Measurements from ENCODE around the gene PLSCR3. TPM values are rescaled to one million over a fixed set of nuclear protein-coding genes. Genes with fewer than 3 reads are reported as not detected.

Gene PLSCR3
- total RNA-seq, 2 experiments from 2014 or later = 66.3 to 70.3 TPM

DNA sequence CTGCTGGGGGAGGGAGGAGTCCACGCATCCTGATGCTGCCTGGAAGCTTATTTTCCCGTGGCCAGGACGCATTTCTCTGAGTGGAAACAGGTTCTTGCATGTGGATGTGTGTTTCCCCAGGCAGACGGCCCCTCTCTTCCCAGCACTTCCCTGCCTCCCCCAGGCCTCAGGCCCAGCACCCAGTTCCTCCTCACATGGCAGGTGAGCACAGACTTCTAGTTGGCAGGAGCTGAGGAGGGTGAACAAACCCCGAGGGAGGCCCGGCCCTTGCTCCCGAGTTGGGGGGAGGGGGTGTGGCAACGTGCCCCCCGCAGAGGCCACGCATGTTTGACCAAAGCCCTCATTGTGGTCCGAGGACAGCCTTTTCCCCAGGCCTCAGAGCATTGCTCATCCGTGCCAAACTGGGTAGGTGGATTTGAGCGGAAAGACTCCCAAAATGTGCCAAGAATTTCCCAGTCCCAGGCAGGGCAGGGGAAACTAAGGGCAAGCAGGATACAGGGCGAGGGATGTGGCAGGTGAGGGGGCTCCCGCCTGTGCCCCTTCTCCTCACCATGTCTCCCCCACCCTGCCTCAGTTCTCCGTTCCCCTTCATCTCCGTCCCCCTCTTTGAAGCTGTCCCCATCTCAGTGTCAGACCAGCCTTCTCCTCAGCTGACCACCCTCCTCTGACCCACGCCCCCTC is 24.3 kb upstream of the PLSCR3 start:
- TF ChIP-seq, protein P1, sequence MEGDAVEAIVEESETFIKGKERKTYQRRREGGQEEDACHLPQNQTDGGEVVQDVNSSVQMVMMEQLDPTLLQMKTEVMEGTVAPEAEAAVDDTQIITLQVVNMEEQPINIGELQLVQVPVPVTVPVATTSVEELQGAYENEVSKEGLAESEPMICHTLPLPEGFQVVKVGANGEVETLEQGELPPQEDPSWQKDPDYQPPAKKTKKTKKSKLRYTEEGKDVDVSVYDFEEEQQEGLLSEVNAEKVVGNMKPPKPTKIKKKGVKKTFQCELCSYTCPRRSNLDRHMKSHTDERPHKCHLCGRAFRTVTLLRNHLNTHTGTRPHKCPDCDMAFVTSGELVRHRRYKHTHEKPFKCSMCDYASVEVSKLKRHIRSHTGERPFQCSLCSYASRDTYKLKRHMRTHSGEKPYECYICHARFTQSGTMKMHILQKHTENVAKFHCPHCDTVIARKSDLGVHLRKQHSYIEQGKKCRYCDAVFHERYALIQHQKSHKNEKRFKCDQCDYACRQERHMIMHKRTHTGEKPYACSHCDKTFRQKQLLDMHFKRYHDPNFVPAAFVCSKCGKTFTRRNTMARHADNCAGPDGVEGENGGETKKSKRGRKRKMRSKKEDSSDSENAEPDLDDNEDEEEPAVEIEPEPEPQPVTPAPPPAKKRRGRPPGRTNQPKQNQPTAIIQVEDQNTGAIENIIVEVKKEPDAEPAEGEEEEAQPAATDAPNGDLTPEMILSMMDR (IDR thresholded peaks at IDR 0.05) = no peak
- Histone ChIP-seq H3K27me3 (ENCODE audit: control insufficient read depth in 1 of 2, insufficient read depth in 2 of 2, low read length in 2 of 2) (no peaks in the 10 kb centered on the region), H3K4me1 (ENCODE audit: insufficient read depth, low read length) (no peaks in the 10 kb centered on the region), H3K36me3 (ENCODE audit: insufficient read depth, low read length) (no peaks in the 10 kb centered on the region), H3K9me3 (ENCODE audit: control insufficient read depth in 1 of 2, insufficient read depth in 1 of 2, low read length in 2 of 2) (peaks cover 0 to 3% of the 10 kb centered on the region in 2 experiments), H3K27ac (ENCODE audit: low read depth in 1 of 2, low read length in 2 of 2) (no peak overlapping the region), H3K4me3 (ENCODE audit: low read length) (no peak overlapping the region)
- Mint-ChIP-seq H3K36me3 (ENCODE audit: low read depth) (no peaks in the 10 kb centered on the region), H3K9me3 (no peaks in the 10 kb centered on the region), H3K27me3 (no peaks in the 10 kb centered on the region), H3K4me1 (ENCODE audit: low read depth) (no peaks in the 10 kb centered on the region), H3K27ac (no peak overlapping the region), H3K4me3 (no peak overlapping the region)
- ATAC-seq (ENCODE audit: poor library complexity) = no peak
- no peak for DNase-seq
- ChIA-PET POLR2A (no interaction called here), CTCF (no interaction called here)
- intact Hi-C loops (cut with DNase I, micrococcal nuclease) = loop anchor here in 1 of 2 experiments (5.0 kb wide), 1 partner anchor 61 kb away; the partner anchor contains the start of gene TMEM95

DNA sequence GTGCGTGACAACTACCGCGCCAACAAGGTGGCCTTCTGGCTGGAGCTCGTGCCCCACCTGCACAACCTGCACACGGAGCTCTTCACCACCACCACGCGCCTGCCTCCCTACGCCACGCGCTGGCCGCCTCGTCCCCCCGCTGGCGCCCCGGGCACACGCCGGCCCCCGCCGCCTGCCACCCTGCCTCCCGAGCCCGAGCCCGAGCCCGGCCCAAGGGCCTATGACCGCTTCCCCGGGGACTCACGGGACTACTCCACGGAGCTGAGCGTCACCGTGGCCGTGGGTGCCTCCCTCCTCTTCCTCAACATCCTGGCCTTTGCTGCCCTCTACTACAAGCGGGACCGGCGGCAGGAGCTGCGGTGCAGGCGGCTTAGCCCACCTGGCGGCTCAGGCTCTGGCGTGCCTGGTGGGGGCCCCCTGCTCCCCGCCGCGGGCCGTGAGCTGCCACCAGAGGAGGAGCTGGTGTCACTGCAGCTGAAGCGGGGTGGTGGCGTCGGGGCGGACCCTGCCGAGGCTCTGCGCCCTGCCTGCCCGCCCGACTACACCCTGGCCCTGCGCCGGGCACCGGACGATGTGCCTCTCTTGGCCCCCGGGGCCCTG is 22.8 kb upstream of the PLSCR3 start:
- DNase-seq (peak in 1 of 14 experiments; percentile 26), ATAC-seq (ENCODE audit: poor library complexity) (no peak)
- H3K27ac Mint-ChIP-seq = no peak overlapping the region
- no peaks in the 10 kb centered on the region for H3K27me3 Mint-ChIP-seq
- ChIA-PET POLR2A (no interaction called here), CTCF (no interaction called here)
- H3K4me1 Mint-ChIP-seq (ENCODE audit: low read depth) = no peaks in the 10 kb centered on the region
- H3K36me3 ChIP-seq (ENCODE audit: insufficient read depth, low read length) = no peaks in the 10 kb centered on the region
- no peak overlapping the region for H3K4me3 Mint-ChIP-seq
- TF ChIP-seq, protein P1 (IDR thresholded peaks at IDR 0.05) = no peak
- H3K9me3 ChIP-seq (ENCODE audit: control insufficient read depth in 1 of 2, insufficient read depth in 1 of 2, low read length in 2 of 2) = peaks cover 0 to 3% of the 10 kb centered on the region in 2 experiments
- intact Hi-C loops (cut with DNase I, micrococcal nuclease) = loop anchor here in 1 of 2 experiments (5.0 kb wide), 1 partner anchor 60 kb away; the partner anchor contains the start of gene TMEM95
- H3K27me3 ChIP-seq (ENCODE audit: control insufficient read depth in 1 of 2, insufficient read depth in 2 of 2, low read length in 2 of 2) = no peaks in the 10 kb centered on the region
- H3K27ac ChIP-seq (ENCODE audit: low read depth in 1 of 2, low read length in 2 of 2) = no peak overlapping the region
- no peaks in the 10 kb centered on the region for H3K9me3 Mint-ChIP-seq
- H3K4me3 ChIP-seq (ENCODE audit: low read length) = no peak overlapping the region
- H3K4me1 ChIP-seq (ENCODE audit: insufficient read depth, low read length) = no peaks in the 10 kb centered on the region
- H3K36me3 Mint-ChIP-seq (ENCODE audit: low read depth) = no peaks in the 10 kb centered on the region

DNA sequence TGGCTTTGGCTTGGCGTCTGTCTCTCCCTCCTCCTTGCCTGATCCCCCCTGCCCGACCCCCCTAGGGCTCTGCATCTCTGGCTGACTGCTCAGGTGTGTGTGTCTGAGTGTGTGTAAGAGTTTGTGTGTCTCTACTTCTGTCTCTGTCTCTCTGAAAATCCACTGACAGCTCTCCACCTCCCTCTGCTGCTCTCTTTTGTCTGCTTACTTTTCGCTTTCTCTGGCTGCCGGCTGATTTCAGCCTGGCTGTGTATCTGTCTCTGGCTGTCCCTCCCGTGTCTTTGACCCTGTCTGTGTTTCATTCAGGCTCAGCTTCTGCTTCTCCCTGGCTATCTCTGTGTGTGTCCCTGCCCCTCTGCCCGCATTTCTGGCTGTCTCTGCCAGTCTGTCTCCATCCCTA is 22.0 kb upstream of the PLSCR3 start:
- H3K27ac Mint-ChIP-seq = no peak overlapping the region
- DNase-seq = peak in 3 of 14 experiments; percentile 16 to 42 (median 32)
- POLR2A ChIA-PET = no interaction called here
- intact Hi-C loops (cut with DNase I, micrococcal nuclease) = loop anchor here in 1 of 2 experiments (5.0 kb wide), 1 partner anchor 59 kb away; the partner anchor contains the start of gene TMEM95
- no peaks in the 10 kb centered on the region for H3K4me1 ChIP-seq (ENCODE audit: insufficient read depth, low read length)
- H3K27ac ChIP-seq (ENCODE audit: low read depth in 1 of 2, low read length in 2 of 2) = no peak overlapping the region
- no peaks in the 10 kb centered on the region for H3K36me3 Mint-ChIP-seq (ENCODE audit: low read depth)
- no peaks in the 10 kb centered on the region for H3K4me1 Mint-ChIP-seq (ENCODE audit: low read depth)
- no peak overlapping the region for H3K4me3 Mint-ChIP-seq
- H3K36me3 ChIP-seq (ENCODE audit: insufficient read depth, low read length) = no peaks in the 10 kb centered on the region
- no peak overlapping the region for H3K4me3 ChIP-seq (ENCODE audit: low read length)
- H3K27me3 ChIP-seq (ENCODE audit: control insufficient read depth in 1 of 2, insufficient read depth in 2 of 2, low read length in 2 of 2) = no peaks in the 10 kb centered on the region
- ATAC-seq (ENCODE audit: poor library complexity) = peak; percentile 32
- H3K27me3 Mint-ChIP-seq = no peaks in the 10 kb centered on the region
- CTCF ChIA-PET = no interaction called here
- no peaks in the 10 kb centered on the region for H3K9me3 Mint-ChIP-seq
- H3K9me3 ChIP-seq (ENCODE audit: control insufficient read depth in 1 of 2, insufficient read depth in 1 of 2, low read length in 2 of 2) = peaks cover 0 to 3% of the 10 kb centered on the region in 2 experiments
- TF ChIP-seq, protein P1 (IDR thresholded peaks at IDR 0.05) = no peak

All from CD4-positive, alpha-beta T cell (primary cell).